Mesenchymal stem cell (in vitro differentiated cells and primary cell): ENCODE data around the gene TBC1D8.
A peak's percentile ranks its signal among the peaks of the same experiment; 100 is the strongest.

Source experiments
- DNase-seq: peaks from one replicate; pipeline ENCODE4 v3.0.0-alpha.2; 2013
- H2AFZ ChIP-seq: one replicate; pipeline ENCODE4 v1.6.1; 2013; ENCODE audit warnings: low read depth, mild to moderate bottlenecking, control low read depth, inconsistent platforms, low read length, moderate library complexity
- H2AK5ac ChIP-seq: 2 replicates; pipeline ENCODE4 v1.6.1; 2013; ENCODE audit warnings: low read length, moderate library complexity, mild to moderate bottlenecking, inconsistent platforms; ENCODE audit not compliant: severe bottlenecking
- H2BK120ac ChIP-seq: one replicate; pipeline ENCODE4 v1.6.1; 2013; ENCODE audit warnings: low read depth, mild to moderate bottlenecking, inconsistent platforms, low read length, moderate library complexity
- H2BK12ac ChIP-seq, 2 experiments: one replicate each; pipeline ENCODE4 v1.6.1; 2013; ENCODE audit warnings: inconsistent platforms in 2 of 2, low read length in 2 of 2, mild to moderate bottlenecking in 2 of 2, moderate library complexity in 2 of 2, control low read depth in 1 of 2
- H2BK15ac ChIP-seq: one replicate; pipeline ENCODE4 v1.6.1; 2013; ENCODE audit warnings: mild to moderate bottlenecking, low read depth, inconsistent platforms; ENCODE audit not compliant: poor library complexity, severe bottlenecking
- H2BK5ac ChIP-seq: 2 replicates; pipeline ENCODE4 v1.6.1; 2013; ENCODE audit warnings: low read depth, mild to moderate bottlenecking, low read length, control low read depth, inconsistent platforms; ENCODE audit not compliant: poor library complexity, severe bottlenecking
- H3K14ac ChIP-seq, 2 experiments: one replicate each; pipeline ENCODE4 v1.6.1; 2013; ENCODE audit warnings: inconsistent platforms in 2 of 2, low read length in 2 of 2, control low read depth in 1 of 2, mild to moderate bottlenecking in 1 of 2, moderate library complexity in 1 of 2
- H3K18ac ChIP-seq, 2 experiments: one replicate each; pipeline ENCODE4 v1.6.1; 2013; ENCODE audit warnings: inconsistent platforms in 2 of 2, low read length in 2 of 2, control low read depth in 1 of 2, low read depth in 1 of 2, mild to moderate bottlenecking in 1 of 2
- H3K23ac ChIP-seq, 2 experiments: one replicate each; pipeline ENCODE4 v1.6.1; 2013; ENCODE audit warnings: inconsistent platforms in 2 of 2, low read length in 2 of 2, mild to moderate bottlenecking in 2 of 2, moderate library complexity in 2 of 2, control low read depth in 1 of 2
- H3K27ac ChIP-seq: 2 replicates; pipeline ENCODE4 v1.5.1; 2013; ENCODE audit warnings: mild to moderate bottlenecking, moderate library complexity, low read length, control low read depth, inconsistent platforms; ENCODE audit not compliant: poor library complexity, severe bottlenecking
- H3K27me3 ChIP-seq, 2 experiments: 2 replicates each; pipeline versions ENCODE4 v1.6.1 to v1.7.0; 2013; ENCODE audit warnings: low read length in 2 of 2, mild to moderate bottlenecking in 2 of 2, moderate library complexity in 2 of 2, control low read depth in 1 of 2, inconsistent platforms in 1 of 2; ENCODE audit not compliant: control insufficient read depth in 1 of 2, insufficient read depth in 1 of 2
- H3K36me3 ChIP-seq, 2 experiments: 2 replicates each; pipeline versions ENCODE4 v1.6.1 to v1.7.0; 2013; ENCODE audit warnings: low read length in 2 of 2, control low read depth in 1 of 2, inconsistent platforms in 1 of 2, low read depth in 1 of 2, mild to moderate bottlenecking in 1 of 2; ENCODE audit not compliant: insufficient read depth in 2 of 2, control insufficient read depth in 1 of 2
- H3K4ac ChIP-seq, 2 experiments: one replicate each; pipeline ENCODE4 v1.6.1; 2013; ENCODE audit warnings: inconsistent platforms in 2 of 2, low read length in 2 of 2, mild to moderate bottlenecking in 2 of 2, moderate library complexity in 2 of 2, control low read depth in 1 of 2, low read depth in 1 of 2
- H3K4me1 ChIP-seq: 2 replicates; pipeline ENCODE4 v1.6.1; 2013; ENCODE audit warnings: low read depth, low read length, control low read depth; ENCODE audit not compliant: control insufficient read depth, insufficient read depth
- H3K4me2 ChIP-seq: 2 replicates; pipeline ENCODE4 v1.6.1; 2013; ENCODE audit warnings: low read length, mild to moderate bottlenecking, inconsistent platforms; ENCODE audit not compliant: poor library complexity, severe bottlenecking
- H3K4me3 ChIP-seq, 2 experiments: 2 replicates each; pipeline versions ENCODE4 v1.5.1 to v1.7.0; 2013; ENCODE audit warnings: low read length in 2 of 2, mild to moderate bottlenecking in 2 of 2, control low read depth in 1 of 2, low read depth in 1 of 2; ENCODE audit not compliant: insufficient read depth in 1 of 2
- H3K79me1 ChIP-seq: replicated peaks from 2 replicates; pipeline ENCODE4 v1.6.1; 2013; ENCODE audit warnings: mild to moderate bottlenecking, control low read depth, low read length, inconsistent platforms; ENCODE audit not compliant: poor library complexity, severe bottlenecking
- H3K9ac ChIP-seq: 2 replicates; pipeline ENCODE4 v1.7.0; 2013; ENCODE audit warnings: mild to moderate bottlenecking, low read length, moderate library complexity
- H3K9me3 ChIP-seq: 2 replicates; pipeline ENCODE4 v1.7.0; 2013; ENCODE audit warnings: mild to moderate bottlenecking, low read length; ENCODE audit not compliant: control insufficient read depth
- H4K8ac ChIP-seq: one replicate; pipeline ENCODE4 v1.6.1; 2013; ENCODE audit warnings: inconsistent platforms, mild to moderate bottlenecking, low read length, moderate library complexity
- H4K91ac ChIP-seq: one replicate; pipeline ENCODE4 v1.6.1; 2013; ENCODE audit warnings: mild to moderate bottlenecking, low read length, inconsistent platforms
- WGBS: methylation state at CpG from one replicate; pipeline ENCODE4 v1.1.7; 2013; ENCODE audit warnings: mixed read lengths; 5-methylcytosine and 5-hydroxymethylcytosine counted together

The TBC1D8 gene

DNA sequence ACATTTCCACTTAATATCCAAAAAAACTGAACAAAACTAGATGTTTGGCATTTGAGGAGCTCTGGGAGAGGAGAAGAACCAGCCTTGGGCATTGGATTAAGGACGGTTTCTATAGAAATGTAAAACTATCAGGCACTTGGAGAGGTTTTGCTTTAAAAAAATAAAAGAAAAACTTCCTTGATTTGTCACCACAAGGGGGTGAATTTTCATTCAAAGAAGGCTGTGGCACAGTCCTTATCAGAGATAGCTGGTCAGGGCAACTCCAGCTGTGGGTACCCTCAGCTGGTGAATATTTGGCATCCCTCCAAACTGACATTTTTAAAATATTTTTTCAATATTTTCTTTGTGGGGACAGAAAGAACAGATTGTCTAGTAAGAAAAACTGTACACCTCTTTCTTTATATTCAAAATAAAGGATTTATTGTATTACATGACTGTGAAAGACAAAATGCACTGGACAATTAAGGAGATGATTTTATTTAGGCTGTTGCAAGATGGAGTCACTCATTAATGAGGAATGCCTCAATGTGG is 46.1 kb upstream of the TBC1D8 start:
- no peak overlapping the region for H3K9ac ChIP-seq
- no peaks in the 10 kb centered on the region for H3K36me3 ChIP-seq
- no peak for DNase-seq
- no peak overlapping the region for H2BK15ac ChIP-seq
- peaks cover 0 to 1% of the 10 kb centered on the region in 2 experiments for H3K27me3 ChIP-seq
- H3K23ac ChIP-seq: no peak overlapping the region
- no peak overlapping the region for H2BK12ac ChIP-seq
- 90% methylated on average over 1 of the region's 1 CpG for WGBS
- H3K9me3 ChIP-seq: no peaks in the 10 kb centered on the region
- no peak overlapping the region for H2BK120ac ChIP-seq
- H3K14ac ChIP-seq: no peak overlapping the region
- no peak overlapping the region for H2BK5ac ChIP-seq
- H3K79me1 ChIP-seq: no peaks in the 10 kb centered on the region
- H3K4me1 ChIP-seq: no peaks in the 10 kb centered on the region
- H3K4me2 ChIP-seq: no peak overlapping the region
- H3K4ac ChIP-seq: no peak overlapping the region
- H2AFZ ChIP-seq: no peak overlapping the region
- H3K4me3 ChIP-seq: no peak overlapping the region
- H4K8ac ChIP-seq: no peak overlapping the region
- H2AK5ac ChIP-seq: no peak overlapping the region
- no peak overlapping the region for H3K27ac ChIP-seq
- H3K18ac ChIP-seq: no peak overlapping the region
- H4K91ac ChIP-seq: no peak overlapping the region

DNA sequence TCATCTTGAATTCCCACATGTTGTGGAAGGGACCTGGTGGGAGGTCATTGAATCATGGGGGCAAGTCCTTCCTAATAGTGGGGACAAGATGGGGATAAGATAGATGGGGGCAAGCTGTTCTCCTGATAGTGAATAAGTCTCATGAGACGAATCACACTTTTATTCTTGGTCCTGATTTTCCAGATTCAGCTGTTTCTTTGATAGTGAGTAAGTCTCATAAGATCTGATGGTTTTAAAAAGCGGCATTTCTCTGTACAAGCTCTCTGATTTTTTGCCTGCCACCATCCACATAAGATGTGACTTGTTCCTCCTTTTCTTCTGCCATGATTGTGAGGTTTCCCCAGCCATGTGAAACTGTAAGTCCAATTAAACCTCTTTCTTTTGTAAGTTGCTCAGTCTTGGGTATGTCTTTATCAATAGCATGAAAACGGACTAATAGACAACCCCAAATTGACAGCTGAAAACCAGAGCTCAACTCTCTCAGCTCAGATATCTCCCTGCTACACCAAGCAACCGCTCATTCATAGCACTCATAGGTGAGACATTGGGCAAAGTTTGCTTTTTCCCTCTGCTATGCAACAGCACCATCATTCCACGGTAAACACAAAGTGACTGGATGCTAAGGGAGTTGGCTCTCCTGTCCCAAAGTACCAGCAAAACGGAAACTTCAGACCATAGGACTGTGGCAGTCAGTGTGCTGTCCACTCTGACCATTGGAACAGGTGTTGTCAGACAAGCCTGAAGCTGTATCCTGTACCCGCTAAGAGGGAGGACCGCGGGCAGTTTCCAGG is 44.9 kb upstream of the TBC1D8 start:
- Histone ChIP-seq H3K9me3 (no peaks in the 10 kb centered on the region), H3K79me1 (no peaks in the 10 kb centered on the region)
- DNase-seq: no peak

DNA sequence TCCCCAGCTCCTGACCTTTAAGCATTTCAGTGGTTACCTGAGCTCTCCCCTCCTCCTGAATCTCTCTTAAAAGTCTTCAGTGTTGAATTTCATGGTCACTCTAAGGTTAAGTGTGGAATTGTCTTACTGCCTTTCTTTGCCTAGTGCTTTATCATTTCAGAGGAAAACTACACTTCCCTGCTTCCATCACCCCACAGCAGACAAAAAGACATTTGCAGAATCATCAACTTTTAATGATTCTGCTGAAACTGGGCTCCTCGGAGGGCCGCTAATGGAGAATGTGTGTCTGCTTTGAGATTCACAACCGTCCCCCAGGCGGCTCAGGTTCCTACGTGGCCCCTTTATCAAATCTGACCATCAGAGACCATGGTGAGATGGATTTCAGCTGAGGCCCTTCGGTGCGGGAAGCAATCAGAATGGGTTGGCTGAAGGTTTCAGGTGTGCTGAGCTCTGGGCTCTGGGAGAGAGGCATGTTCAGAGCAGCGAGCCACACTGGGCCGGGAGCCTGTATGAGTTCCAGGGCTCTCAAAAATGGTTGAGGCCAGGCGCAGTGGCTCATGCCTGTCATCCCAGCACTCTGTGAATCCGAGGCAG is 41.9 kb upstream of the TBC1D8 start:
- H3K18ac ChIP-seq: no peak overlapping the region
- no peak overlapping the region for H4K8ac ChIP-seq
- no peak overlapping the region for H2BK5ac ChIP-seq

More for the DNA sequence above, 44.9 kb upstream of the TBC1D8 start:
- no peak overlapping the region for H2BK5ac ChIP-seq
- no peak overlapping the region for H3K9ac ChIP-seq
- no peak overlapping the region for H4K8ac ChIP-seq
- H2BK15ac ChIP-seq: no peak overlapping the region
- H3K4ac ChIP-seq: no peak overlapping the region
- no peak overlapping the region for H3K18ac ChIP-seq
- H3K4me1 ChIP-seq: no peaks in the 10 kb centered on the region
- H2BK12ac ChIP-seq: no peak overlapping the region
- H4K91ac ChIP-seq: no peak overlapping the region
- H3K27me3 ChIP-seq: peaks cover 0 to 11% of the 10 kb centered on the region in 2 experiments
- H3K14ac ChIP-seq: no peak overlapping the region
- no peaks in the 10 kb centered on the region for H3K36me3 ChIP-seq
- H3K23ac ChIP-seq: no peak overlapping the region
- no peak overlapping the region for H2BK120ac ChIP-seq
- no peak overlapping the region for H2AFZ ChIP-seq
- 94% methylated on average over 8 of the region's 9 CpGs for WGBS
- no peak overlapping the region for H3K4me3 ChIP-seq
- H2AK5ac ChIP-seq: no peak overlapping the region
- no peak overlapping the region for H3K27ac ChIP-seq
- H3K4me2 ChIP-seq: no peak overlapping the region

DNA sequence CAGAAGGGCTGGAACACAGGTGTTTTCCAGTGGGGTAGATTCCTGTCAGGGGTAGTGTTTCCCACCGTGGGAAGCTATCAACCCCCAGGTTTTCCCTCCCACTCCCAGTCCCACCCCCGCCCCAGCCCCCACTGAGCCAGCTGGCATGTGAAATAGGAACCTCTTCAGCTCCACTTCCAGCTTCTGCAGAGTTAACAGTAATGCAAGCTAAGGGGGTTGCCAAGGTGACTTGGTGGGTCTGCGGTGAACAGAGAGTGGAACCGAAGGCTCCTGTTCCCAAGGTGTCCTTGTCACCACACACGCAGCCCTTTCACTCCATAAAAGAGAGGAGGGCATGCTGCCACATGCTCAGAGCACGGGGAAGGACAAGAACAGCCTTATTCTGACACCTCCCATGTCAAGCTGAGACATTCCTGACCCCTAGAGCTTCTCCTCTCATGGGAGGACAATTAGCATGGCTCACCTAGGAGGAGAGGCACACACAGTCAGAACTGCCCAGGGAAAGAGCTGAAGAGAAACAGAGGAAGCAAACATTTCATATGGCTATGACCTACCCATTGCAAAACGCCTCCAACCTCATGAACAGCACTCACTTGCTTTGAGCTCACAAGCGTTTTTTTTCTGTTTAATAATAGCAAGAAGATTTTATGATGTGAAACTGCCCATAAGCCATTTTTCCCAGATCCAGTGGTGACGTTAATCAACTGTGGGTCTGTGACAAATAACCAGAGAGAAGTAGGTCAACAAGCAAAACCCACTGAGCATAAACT is 39.8 kb upstream of the TBC1D8 start:
- no peaks in the 10 kb centered on the region for H3K4me1 ChIP-seq
- no peak overlapping the region for H3K14ac ChIP-seq
- no peak overlapping the region for H3K18ac ChIP-seq
- H3K27ac ChIP-seq: no peak overlapping the region
- H3K23ac ChIP-seq: no peak overlapping the region
- no peak overlapping the region for H4K91ac ChIP-seq
- H3K4ac ChIP-seq: no peak overlapping the region
- peaks cover 4% of the 10 kb centered on the region for H3K9me3 ChIP-seq
- H3K79me1 ChIP-seq: no peaks in the 10 kb centered on the region
- no peak overlapping the region for H2BK12ac ChIP-seq
- H3K4me2 ChIP-seq: no peak overlapping the region
- no peak overlapping the region for H4K8ac ChIP-seq
- no peak overlapping the region for H2BK120ac ChIP-seq
- no peak overlapping the region for H3K4me3 ChIP-seq
- H2AFZ ChIP-seq: peak overlapping the region; percentile 56
- H3K27me3 ChIP-seq: peaks cover 0 to 19% of the 10 kb centered on the region in 2 experiments
- no peak overlapping the region for H2BK5ac ChIP-seq
- H3K9ac ChIP-seq: no peak overlapping the region
- H2AK5ac ChIP-seq: no peak overlapping the region
- H2BK15ac ChIP-seq: no peak overlapping the region
- DNase-seq: no peak
- WGBS: 75% methylated on average over 5 of the region's 9 CpGs
- H3K36me3 ChIP-seq: no peaks in the 10 kb centered on the region

More for the DNA sequence above, 41.9 kb upstream of the TBC1D8 start:
- 94% methylated on average over 11 of the region's 11 CpGs for WGBS
- Histone ChIP-seq H3K9ac (no peak overlapping the region), H3K27ac (no peak overlapping the region), H3K4me3 (no peak overlapping the region), H3K9me3 (peaks cover 4% of the 10 kb centered on the region), H3K4me1 (no peaks in the 10 kb centered on the region), H3K36me3 (no peaks in the 10 kb centered on the region), H3K27me3 (peaks cover 0 to 19% of the 10 kb centered on the region in 2 experiments), H2AK5ac (no peak overlapping the region), H3K4ac (no peak overlapping the region), H3K23ac (no peak overlapping the region), H2AFZ (no peak overlapping the region), H4K91ac (no peak overlapping the region), H3K79me1 (no peaks in the 10 kb centered on the region), H2BK15ac (no peak overlapping the region), H2BK12ac (no peak overlapping the region), H3K4me2 (no peak overlapping the region), H3K14ac (no peak overlapping the region), H2BK120ac (no peak overlapping the region)
- no peak for DNase-seq
